ENCODE results near the gene ARMCX2. TPM values are rescaled to one million over a fixed set of nuclear protein-coding genes. Genes with fewer than 3 reads are reported as not detected.

The ARMCX2 gene
- 105 and 164 TPM in 2 replicates for total RNA-seq

GRCh38 chrX:101659601-101660063 lies at the start of gene ARMCX2:
Gene ARMCX2 (minus strand): TSS chrX:101659850. CDS start chrX:101657588, 2,262 bp downstream.

GRCh38 chrX:101617211-101618191 lies 42.1 kb downstream of the ARMCX2 start, which contains the start of gene ARMCX6:
Gene ARMCX6 (minus strand): TSS chrX:101618000. CDS start chrX:101616620, 1,380 bp downstream.

Other genes starting within 250 kb of the ARMCX2 start
- 5.1 and 6.5 TPM in 2 replicates for gene ARMCX4, start 174.4 kb downstream of the ARMCX2 start, total RNA-seq
- 82.7 and 111 TPM in 2 replicates for gene ARMCX1, start 109.3 kb downstream of the ARMCX2 start, total RNA-seq
- 34.6 and 43.6 TPM in 2 replicates for gene ARMCX6, start 41.9 kb downstream of the ARMCX2 start, total RNA-seq
- gene ARMCX3, start 36.7 kb downstream of the ARMCX2 start, total RNA-seq, result 91.9 and 107 TPM in 2 replicates